ENCODE data around the gene PCNX1. TPM values are rescaled to one million over a fixed set of nuclear protein-coding genes. Genes with fewer than 3 reads are reported as not detected.

The PCNX1 gene
- total RNA-seq, 1 donor from 2014 or later, result 89.0 TPM

- no peak for DNase-seq (ENCODE audit: low spot score)
Measured at GRCh38 chr14:71148627-71149026, 241.4 kb downstream of the PCNX1 start.

- no peak for DNase-seq (ENCODE audit: low spot score)
Measured at GRCh38 chr14:71150737-71151136, 243.5 kb downstream of the PCNX1 start.

- DNase-seq (ENCODE audit: low spot score), result no peak
Measured at GRCh38 chr14:71155743-71156142, 248.5 kb downstream of the PCNX1 start.

- DNase-seq (ENCODE audit: low spot score), result no peak
Measured at GRCh38 chr14:71163050-71163841, 256.0 kb downstream of the PCNX1 start.

GRCh38 chr14:71163842-71164629, 256.8 kb downstream of the PCNX1 start:
- no peak for DNase-seq (ENCODE audit: low spot score)

Other genes with a start within 250 kb of the PCNX1 start
- 0.26 TPM for gene MAP3K9, start 97.9 kb upstream of the PCNX1 start, total RNA-seq